HG03520 (cell line): Measurements from ENCODE around the gene FOXL2.

Experiments
- ATAC-seq: cut with Tn5 transposase; IDR thresholded peaks from one replicate; pipeline ENCODE4 v1.9.1; 2021; ENCODE audit warnings: mild to moderate bottlenecking, moderate library complexity; ENCODE audit not compliant: unreplicated experiment

The FOXL2 gene

DNA sequence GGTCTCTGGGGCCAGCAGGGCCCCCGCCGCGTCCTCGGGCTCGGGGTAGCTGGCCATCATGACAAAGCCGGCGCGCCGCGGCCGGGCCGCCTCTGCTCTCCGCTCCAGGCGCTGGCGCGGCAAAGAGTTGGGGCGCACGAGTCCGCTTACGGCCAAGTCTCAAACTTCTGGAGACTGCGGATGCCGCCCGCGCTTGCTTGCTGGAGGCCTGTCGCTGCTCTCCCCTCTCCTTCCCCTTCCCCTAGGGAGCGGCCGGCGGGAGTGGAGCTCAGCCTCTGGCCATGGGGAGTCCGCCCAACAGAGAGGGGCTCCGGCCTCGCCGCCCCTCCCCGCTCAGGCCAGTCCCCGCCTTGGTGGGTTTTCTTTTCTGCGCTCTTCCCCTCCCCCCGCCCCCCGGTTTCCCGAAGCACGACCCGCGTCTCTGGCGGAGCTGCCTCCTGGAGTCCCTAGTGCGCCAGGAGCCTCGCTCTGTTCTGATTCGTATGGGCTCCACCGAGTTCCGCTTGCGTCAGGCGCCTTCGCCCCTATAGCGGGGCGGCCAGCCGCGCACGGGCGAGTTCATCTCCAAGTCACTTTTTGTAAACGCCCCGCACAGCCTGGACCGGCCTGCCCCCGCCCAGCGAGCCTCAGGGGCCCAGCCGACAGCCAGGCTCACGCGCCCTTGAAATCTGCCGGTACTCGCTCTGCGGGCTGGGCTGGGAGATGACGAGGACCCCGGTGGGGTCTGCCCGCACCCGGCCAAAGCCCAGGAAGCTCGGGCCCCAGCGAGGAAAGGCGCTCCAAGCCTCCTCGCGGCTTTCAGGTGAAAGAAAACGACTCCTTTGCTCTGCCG lies at the start of gene FOXL2, which contains the start of gene FOXL2NB:
FOXL2 (minus strand) TSS at position 475 of the 832 bp plus-strand sequence; CDS start at position 60, 415 bp downstream.
FOXL2NB (plus strand) TSS at position 555 of the 832 bp plus-strand sequence; CDS start at position 703, 148 bp downstream.
- ATAC-seq = no peak

DNA sequence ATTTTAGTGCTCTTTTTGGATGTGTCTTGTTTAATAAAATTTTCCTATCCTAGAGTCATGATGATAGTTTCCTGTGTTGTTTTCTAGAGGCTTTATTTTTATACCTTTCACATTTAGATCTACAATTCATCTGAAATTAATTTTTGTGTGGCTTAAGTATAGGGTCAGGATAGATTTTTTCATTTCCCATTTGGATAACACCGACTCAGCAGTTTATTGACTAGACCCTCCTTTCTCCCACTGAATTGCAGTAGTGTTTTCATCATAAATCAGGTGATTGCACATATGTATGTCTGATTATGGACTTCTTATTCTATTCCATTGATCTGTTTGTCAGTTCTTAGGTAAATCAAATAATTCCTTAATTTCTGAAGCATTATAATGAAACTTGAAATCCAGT lies 48.8 kb upstream of the FOXL2 start:
- ATAC-seq = no peak

DNA sequence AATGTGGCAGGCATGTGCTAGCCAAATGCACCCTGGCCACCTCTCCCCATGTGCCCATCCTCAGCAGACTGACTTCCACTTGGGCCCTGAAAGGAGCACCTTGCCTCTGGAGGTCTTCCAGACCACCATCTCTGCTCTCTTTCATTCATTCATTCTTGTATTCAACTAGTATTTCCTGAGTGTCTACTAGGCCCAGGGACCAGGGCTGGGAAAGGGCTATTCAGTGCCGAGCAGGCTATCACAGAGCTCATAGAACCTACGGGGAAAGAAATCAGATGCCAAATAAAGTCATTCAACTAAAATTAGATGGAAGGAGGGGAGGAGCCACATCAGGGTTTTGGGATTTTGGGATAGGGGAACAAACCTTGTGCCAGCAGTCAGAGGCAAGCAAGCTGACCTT lies 40.2 kb upstream of the FOXL2 start:
- ATAC-seq = no peak

DNA sequence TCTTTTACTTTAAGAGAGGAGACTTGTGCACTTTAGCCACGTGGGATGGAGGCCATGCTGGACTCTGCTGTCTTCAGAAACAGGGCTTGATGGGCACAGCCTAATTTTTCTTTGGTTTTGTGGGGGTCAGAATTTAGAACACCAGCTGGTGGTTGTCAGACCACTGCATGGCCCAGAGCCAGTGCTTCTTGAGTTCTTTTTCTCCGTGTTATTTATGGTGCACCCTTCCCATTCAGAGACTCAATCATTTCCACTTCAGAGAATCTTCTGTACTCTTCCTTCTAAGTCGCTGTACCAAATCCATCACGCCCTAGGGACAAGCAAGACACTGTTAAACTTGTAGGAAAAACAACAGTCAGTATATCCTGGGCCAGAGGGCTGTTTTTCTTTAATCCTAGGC lies 39.0 kb upstream of the FOXL2 start:
- ATAC-seq = no peak

DNA sequence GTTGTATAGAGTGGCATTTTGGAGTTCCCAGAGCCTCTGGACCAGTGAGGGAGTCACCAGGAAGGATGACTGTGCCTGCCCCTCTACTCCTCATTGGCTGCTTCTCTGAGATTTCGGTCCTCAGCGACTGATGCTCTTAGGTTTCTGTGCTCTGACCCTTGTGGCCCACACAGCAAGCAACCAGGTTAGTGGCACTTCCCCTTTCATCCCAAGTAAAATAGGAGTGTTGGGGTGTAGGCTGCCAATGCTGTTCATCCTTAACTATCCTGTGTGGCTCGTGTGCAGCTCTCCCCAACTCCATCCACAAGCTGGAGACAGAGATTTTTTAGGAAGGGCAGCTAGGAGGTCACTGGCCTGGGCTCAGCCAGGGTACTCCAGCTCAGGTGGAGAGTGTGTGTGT lies 37.9 kb upstream of the FOXL2 start:
- ATAC-seq = no peak

DNA sequence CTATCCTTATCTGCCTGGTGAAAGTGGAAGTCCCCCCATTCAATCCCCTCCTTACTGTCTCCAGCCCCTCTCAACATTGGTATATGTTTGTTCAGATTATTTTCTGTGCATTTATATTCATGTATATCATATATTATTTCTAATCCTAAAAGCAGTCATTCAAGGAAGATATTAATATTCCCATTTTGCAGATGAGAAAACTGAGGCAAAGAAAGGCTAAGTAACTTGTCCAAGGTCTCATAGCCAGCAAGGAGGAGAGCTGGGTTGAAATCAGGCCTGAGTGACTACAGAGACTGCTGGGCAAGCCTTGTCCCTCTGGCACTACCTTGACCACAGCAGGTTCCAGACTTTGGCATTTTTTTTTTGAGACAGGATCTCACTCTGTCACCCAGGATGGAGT lies 29.1 kb upstream of the FOXL2 start:
- ATAC-seq = no peak

DNA sequence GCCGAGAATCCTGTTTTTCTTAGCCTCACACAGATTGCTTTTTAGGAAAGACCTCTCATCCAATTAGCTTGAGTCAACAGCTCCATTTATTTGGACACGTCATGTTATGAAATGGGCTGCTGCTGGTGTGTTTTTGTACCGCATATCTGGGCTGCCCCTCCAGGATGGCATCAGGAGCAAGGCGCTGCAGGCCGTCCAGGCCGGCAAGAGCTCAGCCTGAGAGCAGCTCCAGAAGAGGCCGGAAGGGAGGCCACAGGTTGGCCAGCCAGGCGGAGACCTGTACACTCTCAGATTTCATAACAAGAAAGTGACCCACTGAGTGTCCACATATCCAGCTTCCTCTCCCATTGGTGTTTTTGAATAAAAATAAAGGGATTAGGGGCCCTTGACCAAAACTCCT lies 28.4 kb upstream of the FOXL2 start:
- no peak for ATAC-seq

DNA sequence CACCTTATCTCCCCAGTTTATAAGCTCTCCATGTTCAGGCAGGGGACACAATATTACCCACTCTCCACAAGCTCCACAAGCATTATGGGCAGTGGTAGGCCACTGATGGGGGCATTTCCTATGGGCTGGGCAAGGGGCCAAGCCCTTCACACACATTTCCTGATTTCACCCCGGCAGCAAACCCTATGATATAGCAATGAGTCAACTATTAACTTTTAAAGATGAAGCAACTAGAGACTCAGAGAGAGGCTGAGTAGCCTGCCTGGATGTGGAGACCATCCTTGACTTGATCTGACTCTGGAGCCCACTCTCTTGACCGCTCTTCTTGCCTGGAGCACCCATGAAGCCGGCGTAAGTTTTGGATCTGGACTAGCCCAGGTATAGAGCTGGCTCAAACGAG lies 27.5 kb upstream of the FOXL2 start:
- ATAC-seq = no peak

DNA sequence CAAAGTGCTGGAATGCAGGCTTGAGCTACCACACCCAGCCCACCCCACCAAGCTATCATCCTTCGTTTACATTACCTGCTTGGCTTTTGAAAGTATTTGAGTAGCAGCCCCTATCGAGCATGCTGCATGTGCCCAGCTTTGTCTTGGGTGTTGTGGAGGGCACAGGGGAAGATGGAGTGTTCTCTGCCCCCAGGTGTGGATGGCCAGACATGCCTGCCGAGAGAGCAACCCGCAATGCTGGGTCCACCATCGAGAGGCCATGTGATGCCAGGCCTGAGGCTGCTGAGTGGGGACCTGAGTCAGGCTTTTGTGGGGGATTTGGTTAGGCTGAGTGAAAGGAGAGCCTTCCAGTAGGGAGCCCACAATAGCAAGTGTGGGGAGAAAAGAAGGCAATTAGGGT lies 26.0 kb upstream of the FOXL2 start:
- no peak for ATAC-seq

DNA sequence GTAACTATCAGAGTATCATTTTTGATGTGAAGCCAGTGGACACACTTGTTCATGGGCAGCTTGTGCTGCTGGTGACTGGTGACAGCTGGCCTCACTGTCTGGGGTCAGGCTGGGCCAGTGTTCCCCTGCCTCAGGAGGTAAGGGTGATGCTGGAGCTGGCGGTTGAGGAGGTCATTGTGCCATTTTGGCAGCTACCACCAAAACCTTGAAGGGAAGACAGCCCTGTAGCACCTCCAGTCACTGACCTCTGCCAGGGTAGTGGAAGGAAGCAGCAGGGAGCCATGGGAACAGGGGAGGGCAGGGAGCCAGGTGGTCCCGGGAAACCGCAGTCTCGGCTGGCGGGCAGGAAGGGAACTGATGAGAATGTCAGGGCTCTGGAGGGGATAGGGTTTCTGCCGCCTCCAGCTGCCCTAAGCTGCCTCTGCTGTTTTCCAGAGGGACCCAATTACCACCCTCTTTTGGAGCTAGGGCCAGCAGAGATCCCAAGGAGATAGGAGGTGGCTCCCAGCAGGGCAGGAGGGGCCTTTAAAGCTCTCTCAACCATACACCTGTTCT lies 24.9 kb upstream of the FOXL2 start:
- no peak for ATAC-seq

DNA sequence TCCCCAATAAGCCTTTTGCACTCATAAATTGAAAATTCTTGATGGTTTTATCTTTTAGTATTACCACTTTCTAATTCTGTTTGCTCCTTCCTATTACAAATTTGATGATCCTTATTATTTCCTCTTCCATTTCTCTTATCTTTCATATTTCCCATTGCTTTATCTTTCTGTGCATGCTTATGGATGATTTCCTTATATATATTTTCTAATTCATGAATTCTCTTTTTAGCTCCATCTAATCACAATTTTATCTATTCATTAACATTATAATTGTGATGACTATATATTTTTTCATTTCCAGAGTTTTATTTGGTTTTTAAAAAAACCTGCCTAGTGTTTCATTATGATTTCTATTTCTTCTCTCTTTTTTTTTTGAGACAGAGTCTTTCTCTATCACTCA lies 18.0 kb upstream of the FOXL2 start:
- ATAC-seq = no peak

DNA sequence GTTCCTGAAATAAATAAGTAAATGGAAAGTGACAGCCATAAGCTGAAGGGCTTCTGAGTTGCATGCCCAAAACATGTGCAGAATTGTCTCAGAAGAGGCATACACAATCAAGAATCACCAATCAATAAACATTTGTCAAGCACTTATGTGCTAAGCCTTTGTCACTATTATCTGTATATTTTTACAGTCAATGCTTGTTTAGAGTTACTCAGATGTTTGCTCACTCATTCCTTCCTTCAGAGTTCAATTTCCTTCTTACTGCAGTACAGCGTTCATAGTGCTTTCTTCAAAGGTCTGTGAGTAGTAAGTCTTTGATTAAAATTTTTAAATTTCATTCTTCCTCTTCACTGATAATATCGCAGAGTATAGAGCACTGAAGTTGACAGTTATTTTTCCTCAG lies 17.3 kb upstream of the FOXL2 start:
- ATAC-seq = no peak

DNA sequence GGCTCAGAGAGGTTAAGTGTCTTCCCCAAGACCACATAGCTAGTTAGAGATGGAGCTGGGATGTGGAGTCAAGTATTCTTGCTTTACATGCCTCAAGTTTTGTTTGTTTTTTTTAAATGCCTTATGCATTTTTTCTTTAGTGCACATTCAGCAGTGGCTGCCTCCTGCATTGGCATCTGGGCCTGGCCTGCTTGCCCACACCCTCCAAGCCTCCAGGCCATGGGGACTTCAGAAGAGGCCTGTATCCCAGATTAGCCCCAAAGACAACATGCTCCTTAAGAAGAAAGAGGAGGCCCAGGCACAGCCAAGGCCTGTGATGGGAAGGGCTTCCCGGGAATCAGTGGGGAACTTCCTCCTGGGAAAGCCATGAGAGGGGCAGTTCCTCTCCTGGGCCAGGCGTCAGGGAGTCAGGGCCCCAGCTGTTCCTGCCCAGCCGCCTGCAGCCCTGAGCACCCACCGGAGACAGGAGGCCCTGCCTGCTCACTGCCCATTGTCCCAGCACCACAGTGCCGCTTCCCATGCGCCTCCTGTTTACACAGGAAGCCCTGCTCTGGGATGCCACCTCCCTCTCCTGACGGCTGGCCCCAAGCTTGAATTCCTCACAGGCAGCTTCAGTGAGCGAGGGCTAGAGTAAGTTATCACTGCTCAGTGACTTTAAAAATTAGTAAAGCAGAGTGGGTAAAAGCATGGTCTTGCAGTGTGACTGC lies 16.1 kb upstream of the FOXL2 start:
- ATAC-seq = no peak

DNA sequence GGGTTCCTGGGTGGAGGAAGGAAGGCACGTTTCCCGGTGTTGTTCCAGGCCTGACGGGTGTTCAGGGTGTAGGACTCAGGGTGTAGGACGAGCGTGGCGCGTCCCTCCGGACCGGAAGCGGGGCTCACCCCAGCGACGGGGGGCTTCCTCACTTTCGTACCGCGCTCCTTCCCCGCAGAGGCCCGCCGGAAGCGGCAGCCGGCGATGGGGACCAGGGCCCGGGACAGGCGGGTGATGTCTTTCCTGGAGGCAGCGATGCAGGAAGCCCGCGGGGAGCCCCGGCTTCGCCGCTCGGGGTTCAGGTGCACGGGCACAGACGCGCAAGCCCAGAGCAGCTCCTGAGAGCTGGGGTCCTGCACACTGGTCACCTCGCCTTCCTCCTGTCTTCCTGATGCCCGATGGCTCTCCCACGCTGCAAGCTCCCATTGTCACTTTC lies 13.5 kb upstream of the FOXL2 start:
- no peak for ATAC-seq

DNA sequence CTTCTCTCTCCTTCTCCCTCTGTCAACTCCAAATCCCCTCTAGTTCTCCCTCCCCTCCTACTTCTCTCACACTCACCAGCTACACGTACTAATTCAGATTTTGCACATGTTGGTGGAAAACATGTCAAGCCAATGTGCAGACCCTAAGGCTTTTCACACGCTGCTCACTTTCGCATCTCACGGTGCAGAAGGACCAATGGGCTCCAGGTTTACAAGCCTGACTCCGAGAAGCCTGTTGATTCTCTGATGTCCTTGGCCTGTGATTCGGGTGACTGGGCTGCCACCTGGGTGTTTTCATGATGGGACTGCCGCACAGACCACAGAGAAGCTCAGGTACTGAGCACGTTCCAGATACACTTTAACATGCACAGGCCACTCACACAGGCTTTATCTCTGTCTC lies 3.8 kb upstream of the FOXL2 start:
- no peak for ATAC-seq

DNA sequence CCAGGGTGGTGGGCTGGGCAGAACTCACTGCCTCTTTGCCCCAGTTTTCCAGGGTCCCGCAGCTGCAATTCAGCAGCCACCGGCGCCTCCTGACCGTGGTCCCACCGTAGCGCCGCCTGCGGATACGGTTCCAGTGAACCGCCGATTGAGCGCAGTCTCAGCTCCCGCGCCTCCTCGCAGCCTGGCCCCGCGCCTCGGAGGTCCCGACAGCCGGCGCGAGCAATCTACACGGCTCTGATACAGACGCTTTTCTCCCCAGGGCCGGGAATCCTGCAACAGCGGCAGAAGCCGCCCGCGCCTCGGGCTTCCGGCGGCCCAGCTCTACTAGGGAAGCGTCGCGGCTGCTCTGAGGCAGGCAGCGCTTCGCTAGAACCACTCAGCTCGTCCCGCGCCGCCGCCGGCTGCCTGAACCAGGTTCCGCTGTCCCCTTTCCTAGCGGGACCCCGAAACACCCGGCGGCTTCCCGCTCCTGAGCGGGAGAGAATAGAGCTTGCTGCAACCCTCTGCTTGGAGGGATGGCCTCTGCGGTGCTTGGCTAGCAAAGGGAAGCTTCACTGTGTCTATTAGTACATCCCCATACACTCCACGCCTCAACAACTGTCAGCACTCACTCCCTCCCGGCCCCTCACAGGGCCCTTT lies 3.2 kb upstream of the FOXL2 start:
- ATAC-seq = no peak

DNA sequence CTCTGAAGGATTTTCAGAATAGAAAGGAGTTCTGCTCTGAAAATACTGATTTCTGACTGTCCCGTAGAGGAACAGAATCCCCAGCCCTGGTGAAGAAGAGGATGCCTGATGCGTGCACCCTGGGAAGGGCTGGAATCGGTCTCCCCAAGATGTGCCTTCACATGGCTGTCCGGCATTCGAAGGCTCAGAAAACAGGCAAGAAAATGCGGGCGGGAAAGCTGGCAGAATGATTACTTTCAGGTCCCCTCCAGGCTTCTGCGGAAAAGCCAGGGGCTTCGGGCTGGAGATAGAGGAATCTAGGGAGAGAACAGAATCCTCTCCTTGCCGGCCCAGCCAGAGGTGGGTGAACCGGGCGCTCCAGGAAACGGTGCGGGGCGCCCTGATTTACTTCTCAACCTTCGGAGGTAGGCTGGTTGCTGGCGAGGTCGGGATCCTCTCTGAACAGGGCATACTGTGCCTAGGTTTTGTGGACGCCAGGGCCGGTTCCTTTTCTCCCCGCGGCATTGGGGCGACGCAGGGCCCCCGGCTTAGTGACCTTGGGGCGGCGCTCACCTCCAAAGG lies 2.6 kb upstream of the FOXL2 start:
- ATAC-seq = no peak

DNA sequence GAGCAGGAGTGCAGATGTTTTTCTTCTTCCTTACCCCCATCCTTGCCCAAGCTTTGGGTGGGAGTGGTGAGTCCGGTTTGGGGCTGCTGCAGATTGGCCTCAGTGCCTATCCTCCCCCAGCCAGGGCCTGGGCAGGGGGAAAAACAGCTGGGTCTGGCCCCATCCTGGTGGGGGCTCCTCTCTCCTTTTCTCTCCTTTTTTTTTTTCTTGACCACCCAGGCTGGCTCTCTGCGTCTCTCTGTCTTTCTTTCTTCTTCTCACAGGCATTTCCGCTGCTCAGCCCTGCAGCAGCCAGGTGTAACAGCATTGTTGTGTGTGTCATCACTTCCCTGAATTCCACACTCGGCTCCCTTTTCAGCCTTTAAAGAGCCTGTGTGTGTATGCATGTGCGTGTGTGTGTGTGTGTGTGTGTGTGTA lies 2.1 kb upstream of the FOXL2 start:
- no peak for ATAC-seq

DNA sequence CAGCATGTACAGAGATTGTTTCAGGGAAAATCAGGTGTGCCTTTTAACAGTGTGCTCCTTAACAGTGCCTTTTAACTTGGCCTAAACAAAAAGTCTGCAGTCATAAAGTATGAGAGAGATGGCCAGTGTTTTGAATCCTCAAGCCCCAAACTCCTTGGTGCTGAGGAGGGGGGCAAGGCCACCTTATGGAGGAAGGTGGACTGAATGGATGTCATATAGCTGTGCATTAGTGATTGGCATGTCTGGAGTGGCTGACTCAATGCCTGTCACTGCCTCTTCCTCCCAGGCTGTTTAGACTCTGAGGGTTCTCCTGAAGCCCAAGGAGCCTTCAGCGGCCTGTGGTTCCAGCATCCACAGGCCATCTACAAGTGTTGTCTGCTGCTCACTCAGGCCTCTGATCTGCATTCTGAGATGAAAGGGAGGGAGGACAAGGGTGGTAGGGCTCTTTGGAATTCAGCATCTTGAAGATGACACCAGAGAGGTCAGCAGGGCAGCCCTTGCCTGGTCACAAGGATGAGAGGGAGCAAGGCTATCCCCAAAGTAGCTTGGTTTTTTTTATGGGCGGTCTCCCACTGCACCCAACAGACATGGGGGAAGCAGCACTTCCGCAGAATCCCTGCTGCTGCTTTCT lies 1.5 kb upstream of the FOXL2 start:
- ATAC-seq = no peak

DNA sequence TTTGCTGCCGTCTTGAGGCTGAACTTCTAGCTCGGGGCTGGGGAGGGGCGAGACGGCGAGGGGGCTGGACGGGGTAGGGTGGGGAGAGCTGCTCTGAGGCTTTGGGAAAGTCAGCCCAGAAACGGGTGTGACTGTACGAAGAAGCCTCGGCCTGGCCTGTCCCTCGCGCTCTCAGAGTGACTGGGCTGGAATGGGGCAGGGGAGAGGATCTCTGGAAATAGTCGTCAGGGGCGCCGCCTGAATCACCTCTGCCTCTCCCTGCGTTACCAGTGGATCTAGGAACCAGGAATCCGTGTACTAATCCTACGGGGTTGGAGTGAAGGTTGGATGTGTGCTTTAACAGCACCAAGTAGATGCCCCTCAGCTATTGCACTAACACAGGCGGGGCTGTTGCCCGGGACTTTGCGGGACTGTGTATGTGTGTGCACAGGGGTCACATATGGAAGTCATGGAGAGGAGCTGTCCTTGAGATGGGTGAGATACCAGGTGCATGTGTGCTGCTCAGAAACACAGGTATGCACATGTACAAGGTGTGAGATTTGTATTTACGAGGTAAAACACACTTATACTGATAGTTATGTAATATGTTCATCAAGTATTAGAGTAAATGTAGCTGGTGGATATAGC lies 671 bp upstream of the FOXL2 start:
- ATAC-seq = no peak
